K562 (cell line): ENCODE data around the gene OR4K14.

ENCODE experiments used
- MYNN ChIP-seq, 2 experiments: sonication (generic); formaldehyde crosslinking in 1 of 2; IDR thresholded peaks; 2 replicates each; pipeline versions ENCODE4 v1.5.0 to v1.6.1; 2016 to 2020; ENCODE audit warnings: antibody characterized with exemption in 1 of 2, missing genetic modification reagents in 1 of 2
- TF ChIP-seq, protein P1 (sequence below), 3 experiments: IDR thresholded peaks in 2 of 3; conservative IDR thresholded peaks in 1 of 3; 2 replicates each; pipeline ENCODE4 v1.5.1; 2011 to 2012; ENCODE audit warnings: low read length in 3 of 3, mild to moderate bottlenecking in 3 of 3, control low read depth in 2 of 3, improper control_type of control experiment in 1 of 3, inconsistent platforms in 1 of 3, low read depth in 1 of 3, mixed read lengths in 1 of 3, moderate library complexity in 1 of 3; ENCODE audit not compliant: insufficient read depth in 2 of 3

DNA sequence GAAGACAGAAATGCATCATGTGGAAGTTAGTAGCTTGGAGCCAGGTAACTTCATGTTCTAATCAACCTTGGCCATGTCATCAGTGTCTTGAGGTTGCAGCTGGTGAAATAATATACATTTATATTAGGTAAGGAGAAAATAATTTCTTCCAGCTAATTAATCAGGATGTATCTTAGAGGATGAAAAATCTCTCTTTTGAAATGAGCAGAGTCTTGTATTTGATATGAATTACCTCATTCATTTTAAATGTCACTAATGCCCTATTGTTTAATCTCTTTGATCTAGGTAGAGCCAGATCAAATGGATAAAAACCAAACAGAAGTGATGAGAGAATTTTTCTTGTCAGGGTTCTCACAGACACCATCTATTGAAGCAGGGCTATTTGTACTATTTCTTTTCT lies 17.2 kb downstream of the OR4K14 start, which contains the start of gene OR4Q2:
- no peak for TF ChIP-seq MYNN (IDR thresholded peaks at IDR 0.05)
- TF ChIP-seq MYNN (CRISPR knock-in tag; IDR thresholded peaks at IDR 0.05), result no peak
- TF ChIP-seq, protein P1, sequence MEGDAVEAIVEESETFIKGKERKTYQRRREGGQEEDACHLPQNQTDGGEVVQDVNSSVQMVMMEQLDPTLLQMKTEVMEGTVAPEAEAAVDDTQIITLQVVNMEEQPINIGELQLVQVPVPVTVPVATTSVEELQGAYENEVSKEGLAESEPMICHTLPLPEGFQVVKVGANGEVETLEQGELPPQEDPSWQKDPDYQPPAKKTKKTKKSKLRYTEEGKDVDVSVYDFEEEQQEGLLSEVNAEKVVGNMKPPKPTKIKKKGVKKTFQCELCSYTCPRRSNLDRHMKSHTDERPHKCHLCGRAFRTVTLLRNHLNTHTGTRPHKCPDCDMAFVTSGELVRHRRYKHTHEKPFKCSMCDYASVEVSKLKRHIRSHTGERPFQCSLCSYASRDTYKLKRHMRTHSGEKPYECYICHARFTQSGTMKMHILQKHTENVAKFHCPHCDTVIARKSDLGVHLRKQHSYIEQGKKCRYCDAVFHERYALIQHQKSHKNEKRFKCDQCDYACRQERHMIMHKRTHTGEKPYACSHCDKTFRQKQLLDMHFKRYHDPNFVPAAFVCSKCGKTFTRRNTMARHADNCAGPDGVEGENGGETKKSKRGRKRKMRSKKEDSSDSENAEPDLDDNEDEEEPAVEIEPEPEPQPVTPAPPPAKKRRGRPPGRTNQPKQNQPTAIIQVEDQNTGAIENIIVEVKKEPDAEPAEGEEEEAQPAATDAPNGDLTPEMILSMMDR (IDR thresholded peaks at IDR 0.05 in 2 of 3, conservative IDR thresholded peaks at IDR 0.05 in 1 of 3; ENCODE audit: insufficient read depth in 2 of 3, low read depth in 1 of 3, low read length in 3 of 3), result no peak
